GM19351 (cell line): Measurements from ENCODE around the gene KCNJ4.
"Not testable (repeated sequence)": the region's sequence is repeated elsewhere in the genome, so short reads cannot be mapped to it uniquely, and the experiment has no call there.

ENCODE experiments used
- ATAC-seq: cut with Tn5 transposase; IDR thresholded peaks from one replicate; pipeline ENCODE4 v1.9.1; 2021; ENCODE audit warnings: mild to moderate bottlenecking, moderate library complexity; ENCODE audit not compliant: unreplicated experiment

Gene KCNJ4

GRCh38 chr22:38474003-38474607, 19.1 kb upstream of the KCNJ4 start:
- ATAC-seq, result no peak

- ATAC-seq, result no peak
These were observed 16.2 kb upstream of the KCNJ4 start for GRCh38 chr22:38471237-38471636.

- not testable (repeated sequence) for ATAC-seq
These were observed 15.2 kb upstream of the KCNJ4 start for GRCh38 chr22:38470179-38470578.

- ATAC-seq, result no peak
These were observed 14.3 kb upstream of the KCNJ4 start for GRCh38 chr22:38469306-38469781.

GRCh38 chr22:38468443-38469305, 13.7 kb upstream of the KCNJ4 start:
- no peak for ATAC-seq

DNA sequence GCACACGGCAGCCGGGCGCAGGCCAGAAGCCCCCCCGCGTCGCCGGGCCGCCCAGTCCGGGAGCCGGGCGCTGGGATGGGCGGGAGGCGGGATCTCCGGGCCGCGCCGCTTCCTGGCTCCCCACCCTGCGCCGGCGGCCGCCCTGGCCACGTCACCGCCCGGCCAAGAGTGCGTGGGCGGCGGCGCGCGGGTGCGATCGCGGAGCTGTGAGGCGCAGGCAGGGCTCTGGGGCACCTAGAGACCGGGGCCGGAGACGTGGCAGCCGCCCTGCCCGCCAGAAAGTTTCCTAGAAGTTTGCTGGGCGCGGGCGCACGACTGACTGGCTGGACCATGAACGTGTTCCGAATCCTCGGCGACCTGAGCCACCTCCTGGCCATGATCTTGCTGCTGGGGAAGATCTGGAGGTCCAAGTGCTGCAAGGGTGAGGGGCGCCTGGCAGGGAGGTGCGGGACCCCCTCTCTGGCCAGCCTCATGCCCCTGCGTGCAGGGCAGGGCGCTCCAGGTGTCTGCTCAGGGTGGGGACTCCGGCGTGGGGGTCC, 13.0 kb upstream of the KCNJ4 start, which contains the start of gene KDELR3:
Gene KDELR3 (plus strand): TSS at position 193 of the 539 bp plus-strand sequence. CDS start 138 bp downstream, at position 331.
- ATAC-seq, result no peak

GRCh38 chr22:38467438-38467903, 12.5 kb upstream of the KCNJ4 start:
- ATAC-seq, result no peak

GRCh38 chr22:38465673-38466490, 10.9 kb upstream of the KCNJ4 start:
- ATAC-seq, result no peak

DNA sequence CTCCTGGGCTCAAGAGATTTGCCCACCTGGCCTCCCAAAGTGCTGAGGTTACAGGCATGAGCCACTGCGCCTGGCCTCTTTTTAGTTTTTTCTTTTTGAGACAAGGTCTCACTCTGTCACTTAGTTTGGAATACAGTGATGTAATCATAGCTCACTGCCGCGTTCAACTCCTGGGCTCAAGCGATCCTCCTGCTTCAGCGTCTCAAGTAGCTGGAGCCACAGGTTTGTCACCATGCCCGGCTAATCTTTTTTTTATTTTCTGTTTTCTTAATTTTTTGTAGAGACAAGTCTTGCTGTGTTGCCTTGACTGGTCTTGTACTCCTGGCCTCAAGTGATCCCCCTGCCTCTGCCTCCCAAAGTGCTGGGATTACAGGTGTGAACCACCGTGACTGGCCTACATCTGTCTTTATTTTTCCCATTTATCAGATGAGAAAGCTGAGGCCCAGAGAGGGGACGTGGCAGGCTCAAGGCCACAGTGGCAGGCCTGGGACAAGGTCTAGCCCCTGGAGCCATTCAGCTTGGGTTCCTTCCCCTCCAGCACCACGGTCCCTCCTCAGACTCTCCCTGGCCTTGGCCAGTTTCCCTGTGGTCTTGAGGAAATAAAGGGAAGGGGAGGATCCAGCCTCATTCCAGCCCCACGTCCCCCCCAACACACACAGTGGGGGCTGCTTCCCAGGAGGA, 10.1 kb upstream of the KCNJ4 start:
- no peak for ATAC-seq

DNA sequence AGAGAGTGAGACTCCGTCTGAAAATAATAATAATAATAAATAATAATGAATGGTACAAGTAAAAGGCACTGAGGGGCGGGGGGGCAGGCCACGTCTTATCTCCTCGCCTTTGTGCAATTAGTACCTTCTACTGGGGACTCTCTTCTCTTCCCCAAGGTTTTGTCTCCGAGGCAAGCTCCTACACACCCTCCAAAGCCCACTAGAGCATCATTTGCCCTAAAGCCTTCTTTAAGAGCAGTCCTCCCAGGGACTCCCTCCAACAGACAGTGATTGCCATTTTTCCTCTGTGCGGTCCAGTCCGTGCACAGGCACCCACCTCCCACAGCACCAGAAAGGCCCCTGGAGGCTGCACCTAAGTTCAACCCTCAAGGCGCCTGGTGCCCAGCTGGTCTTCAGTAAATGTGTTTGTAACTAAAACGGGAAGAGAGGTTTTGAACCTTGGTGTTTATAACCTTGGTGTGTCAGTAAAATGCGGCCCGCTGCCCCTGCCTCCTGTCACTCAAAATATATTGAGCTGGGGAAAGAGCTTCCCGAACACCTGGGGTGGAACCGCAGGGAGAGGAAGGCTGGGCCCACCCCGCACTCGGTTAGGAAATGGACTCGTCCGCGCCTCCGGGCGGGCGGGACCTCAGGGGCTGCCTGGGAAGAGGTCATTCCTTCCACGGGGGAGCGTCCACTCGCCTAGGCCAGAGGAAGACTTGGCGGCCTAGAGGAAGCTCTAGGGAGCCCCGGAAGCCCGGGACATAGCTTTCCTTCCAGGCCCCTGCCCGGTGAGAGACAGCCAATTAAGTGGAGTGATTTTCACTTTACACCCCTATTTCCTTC, 8.2 kb upstream of the KCNJ4 start:
- no peak for ATAC-seq

DNA sequence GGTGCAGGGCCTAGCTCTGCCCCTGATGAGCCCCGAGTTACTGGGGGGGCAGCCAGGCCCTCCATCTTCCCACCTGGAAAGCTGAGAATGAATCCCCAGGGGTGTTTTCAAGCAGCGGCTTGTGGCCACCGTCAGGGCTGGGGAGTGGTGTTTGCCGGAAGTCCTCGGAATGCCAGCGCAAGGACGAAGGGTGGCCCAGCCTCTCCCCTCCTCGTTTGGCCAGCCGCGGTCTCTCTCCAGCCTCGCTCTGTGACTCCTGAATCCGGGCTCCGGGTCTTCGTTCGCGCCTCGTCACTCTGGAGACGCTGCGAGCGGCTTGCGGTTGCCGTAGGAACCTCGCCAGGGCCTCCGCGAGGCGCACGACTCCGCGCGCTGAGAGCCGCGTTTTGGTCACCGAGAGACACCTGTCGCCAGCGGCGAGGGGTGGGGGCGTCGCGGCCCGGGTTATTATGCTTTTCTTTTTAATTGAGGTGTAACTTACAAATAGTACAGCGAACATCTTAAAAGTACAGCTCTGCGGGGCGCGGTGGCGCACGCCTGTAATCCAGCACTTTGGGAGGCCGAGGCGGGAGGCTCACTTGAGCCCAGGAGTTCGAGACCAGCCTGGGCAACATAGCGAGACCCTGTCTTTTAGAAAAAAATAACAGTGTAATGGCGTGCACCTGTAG, 6.5 kb upstream of the KCNJ4 start:
- ATAC-seq, result no peak

GRCh38 chr22:38461057-38461413, 6.0 kb upstream of the KCNJ4 start:
- ATAC-seq, result no peak

- ATAC-seq, result no peak
These were observed 5.4 kb upstream of the KCNJ4 start for GRCh38 chr22:38460426-38460840.

GRCh38 chr22:38456841-38457699, 2.1 kb upstream of the KCNJ4 start:
- ATAC-seq, result no peak

DNA sequence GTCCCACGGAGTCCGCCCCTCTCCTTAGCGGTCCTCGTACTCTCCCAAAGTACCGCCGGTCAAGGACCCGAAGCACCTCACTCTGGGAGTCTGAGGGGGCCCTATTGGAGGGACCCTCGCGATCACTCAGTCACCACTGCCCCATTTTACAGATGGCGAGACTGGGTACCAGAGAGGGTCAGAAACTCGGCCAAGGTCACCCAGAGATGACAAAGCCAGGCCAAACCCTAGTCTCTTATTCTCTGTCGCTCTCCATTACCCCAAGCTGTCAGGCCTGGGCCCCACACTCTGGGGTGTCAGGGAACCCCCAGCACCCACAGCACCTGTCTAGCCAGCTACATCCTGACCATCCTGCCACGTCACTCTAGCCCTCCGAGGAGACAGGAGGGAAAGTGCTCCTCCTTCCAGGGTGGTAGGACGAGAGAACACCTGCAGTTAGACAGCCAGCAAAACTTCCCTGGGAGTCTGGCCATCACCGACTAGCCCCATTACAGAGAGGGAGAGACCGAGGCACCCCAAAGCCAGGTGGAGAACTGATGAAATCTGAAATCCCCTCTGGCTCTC, 1.4 kb upstream of the KCNJ4 start:
- ATAC-seq, result no peak

GRCh38 chr22:38455530-38456271, 702 bp upstream of the KCNJ4 start:
- ATAC-seq, result no peak
